NOMO-1 treated with DMSO at 0.1 percent for 48 hours (cell line): ENCODE results near the gene SHTN1.

ENCODE experiments used
- DNase-seq: peaks from one replicate; lab custom pipeline; 2025; ENCODE audit not compliant: unreplicated experiment; lab: John Stamatoyannopoulos, UW

SHTN1 gene

DNA sequence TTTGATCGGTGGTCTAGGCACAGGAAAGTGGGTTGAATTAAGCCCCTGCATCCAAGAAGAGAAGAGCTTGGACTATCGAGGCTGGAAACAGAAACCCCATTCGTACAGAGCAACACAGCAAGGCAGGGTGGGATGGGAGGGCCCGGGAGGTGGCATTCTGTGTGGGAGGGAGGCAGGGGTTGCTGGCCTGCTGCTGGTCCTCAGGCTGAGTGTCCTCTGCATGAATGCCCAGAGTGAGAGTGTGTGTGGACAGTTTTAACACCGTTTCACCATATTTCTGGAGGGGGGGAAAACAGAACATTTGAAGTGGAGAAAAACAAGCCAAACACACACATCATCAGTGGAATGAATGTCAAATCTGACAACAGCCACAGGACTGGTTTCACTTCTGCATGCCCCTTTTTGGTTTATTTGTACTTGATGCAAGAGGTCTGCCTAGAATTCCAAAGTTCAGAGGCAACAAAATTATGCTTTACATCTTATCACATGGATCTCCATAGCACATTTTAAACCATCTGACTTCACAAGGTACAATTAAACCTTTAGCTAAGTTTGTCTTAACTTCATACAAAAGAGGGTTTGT, 166.8 kb downstream of the SHTN1 start:
- peak; percentile 67 for DNase-seq

DNA sequence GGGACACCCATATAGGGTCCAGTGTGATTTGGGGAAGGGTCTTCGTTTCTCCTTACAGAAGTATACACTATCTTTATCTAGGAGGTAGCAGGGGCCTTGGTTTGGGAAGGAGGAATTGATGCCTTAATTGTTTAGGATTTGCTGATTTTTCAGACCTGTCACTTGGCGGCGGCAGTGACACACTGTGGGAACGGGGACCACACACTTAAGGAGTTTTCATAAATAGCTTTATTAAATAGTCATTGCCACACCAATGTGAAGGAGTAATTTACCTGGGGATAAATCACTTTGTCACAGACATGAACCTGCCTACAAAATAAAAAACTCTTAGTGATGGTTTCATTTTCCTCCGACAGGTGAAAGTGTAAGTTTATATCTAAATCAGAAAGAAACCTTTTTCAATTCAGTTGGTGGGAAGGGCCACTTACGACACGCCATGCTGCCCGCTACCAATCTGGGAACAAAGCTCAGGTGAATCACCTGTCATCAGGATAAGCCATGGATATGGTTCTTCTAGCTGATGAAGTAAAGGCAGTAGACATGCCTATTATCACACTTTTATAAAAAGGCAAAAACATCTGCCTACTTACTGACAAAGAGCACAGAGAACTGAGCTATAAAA, 168.0 kb downstream of the SHTN1 start:
- DNase-seq, result no peak

DNA sequence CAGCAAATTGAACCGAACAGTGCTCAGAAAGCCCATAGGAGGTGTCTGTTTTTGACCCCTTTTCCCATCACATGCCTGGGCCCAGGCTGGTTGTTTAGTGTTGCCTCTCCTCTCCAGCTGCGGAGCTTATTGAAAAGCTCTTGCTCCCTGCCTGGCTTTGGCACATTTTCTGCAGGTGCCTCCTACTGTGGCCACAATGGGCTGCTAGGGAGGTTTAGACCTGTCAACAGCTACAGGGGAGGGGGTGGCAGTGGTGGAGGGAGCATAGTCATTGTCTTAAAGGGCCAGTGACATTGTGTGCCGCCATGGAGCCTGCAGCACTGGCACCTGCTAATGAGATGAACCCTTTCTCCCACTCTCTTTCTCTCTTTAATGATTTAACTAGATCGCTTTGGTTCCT, 168.9 kb downstream of the SHTN1 start:
- no peak for DNase-seq

DNA sequence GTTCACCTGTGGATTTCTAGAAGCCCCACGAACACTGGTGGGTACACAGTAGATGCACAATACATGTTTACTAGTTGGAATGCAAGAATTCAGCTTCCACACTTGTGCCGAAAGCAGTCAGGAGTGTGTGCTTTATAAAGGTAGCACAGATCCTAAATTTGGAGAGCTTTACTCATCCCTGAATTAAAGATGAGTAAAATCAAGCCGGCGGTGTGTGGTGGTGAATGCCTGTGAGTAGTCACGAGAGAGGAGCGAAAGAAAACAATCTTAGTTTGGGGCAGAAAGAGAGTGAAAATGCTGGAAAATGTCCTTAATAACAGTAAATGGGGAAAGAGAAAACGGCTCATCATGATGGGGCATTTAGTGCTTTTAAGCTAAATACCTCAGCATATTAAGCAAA, 169.3 kb downstream of the SHTN1 start:
- DNase-seq, result no peak

DNA sequence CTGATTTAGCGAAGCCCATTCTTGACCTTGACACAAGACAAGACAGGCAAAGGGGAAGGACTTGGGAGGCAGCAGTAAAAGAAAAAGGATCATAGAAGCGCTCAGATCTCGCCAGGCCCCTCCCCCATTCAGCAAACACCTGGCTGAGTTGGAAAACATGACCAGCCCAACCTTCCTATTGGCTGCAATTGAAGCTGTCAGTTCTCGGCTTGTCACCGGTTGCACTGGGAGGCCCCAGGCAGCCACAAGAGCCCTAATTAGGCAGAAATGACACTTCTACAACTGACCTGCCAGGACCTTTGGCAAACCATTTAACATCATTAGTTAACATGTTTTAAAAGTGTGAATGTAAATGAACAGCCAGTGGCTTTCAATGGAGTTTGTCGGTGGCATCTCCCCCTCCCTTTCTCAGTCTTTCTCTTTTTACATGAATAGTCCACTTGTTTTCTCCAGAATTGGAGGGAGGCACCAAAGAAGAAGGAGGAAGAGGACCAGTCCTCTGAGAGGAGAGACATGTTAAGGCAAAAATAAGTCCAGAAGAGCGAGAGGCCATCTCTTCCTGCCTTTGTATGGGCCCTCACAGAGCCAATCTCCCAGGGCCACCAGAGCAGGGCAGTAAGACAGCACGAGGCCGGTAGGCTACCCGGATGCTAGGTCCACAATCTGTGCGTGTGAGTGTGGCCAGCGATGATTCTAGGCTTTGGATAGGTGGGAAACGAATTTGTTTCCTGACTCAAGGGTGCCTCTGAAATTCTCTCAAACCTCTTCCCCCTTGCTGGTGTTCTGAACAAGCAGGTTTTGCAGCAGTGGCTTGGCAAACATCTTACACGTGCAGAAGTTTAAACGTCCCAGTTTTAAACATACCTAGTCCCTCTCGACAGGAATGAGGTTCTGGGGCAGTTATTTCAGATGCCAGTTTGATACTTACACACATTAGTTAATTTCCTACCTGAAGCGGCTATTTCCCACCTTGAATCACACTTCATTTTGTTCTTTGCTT, 170.7 kb downstream of the SHTN1 start:
- DNase-seq, result no peak

DNA sequence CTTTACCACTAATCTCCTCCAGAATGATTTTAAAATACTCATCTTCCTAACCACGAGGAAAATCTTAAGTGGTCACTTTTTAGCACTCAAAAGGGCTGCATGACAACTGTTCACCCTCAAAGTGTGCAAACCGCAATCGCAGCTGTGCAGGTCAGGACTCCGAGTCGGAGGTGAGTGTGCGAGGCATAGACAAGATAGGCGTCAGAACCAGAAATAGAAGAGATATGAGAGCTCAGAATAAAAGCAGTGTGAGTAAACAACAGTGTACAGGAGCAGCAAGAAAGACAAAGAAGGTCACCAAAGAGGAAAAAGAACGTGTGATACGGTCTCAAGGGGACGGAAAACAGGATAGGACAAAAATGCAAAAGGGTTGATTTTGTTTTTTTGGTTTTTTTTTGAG, 173.2 kb downstream of the SHTN1 start:
- DNase-seq, result no peak
